Thymus (tissue), 11 donors: Measurements from ENCODE around the gene KCNK2. TPM values are rescaled to one million over a fixed set of nuclear protein-coding genes. Genes with fewer than 3 reads are reported as not detected.

Source experiments
- DNase-seq, 9 donors: peaks; one replicate each; pipeline ENCODE4 v3.0.0-alpha.2; 2013; ENCODE audit warnings: low spot score in 9 of 9, low read depth in 6 of 9, missing footprints in 1 of 9
- H3K27ac ChIP-seq, 2 donors: one replicate each; pipeline ENCODE4 v1.5.1; 2013; ENCODE audit warnings: control low read depth in 1 of 2, low read depth in 1 of 2, low read length in 1 of 2, mild to moderate bottlenecking in 1 of 2, moderate library complexity in 1 of 2
- H3K27me3 ChIP-seq, 2 donors: one replicate each; pipeline ENCODE4 v1.5.1; 2013; ENCODE audit warnings: low read length in 1 of 2; ENCODE audit not compliant: control insufficient read depth in 2 of 2, insufficient read depth in 1 of 2
- H3K36me3 ChIP-seq, 2 donors: one replicate each; pipeline ENCODE4 v1.5.1; 2013; ENCODE audit warnings: low read length in 1 of 2, mild to moderate bottlenecking in 1 of 2, moderate library complexity in 1 of 2; ENCODE audit not compliant: control insufficient read depth in 2 of 2, insufficient read depth in 2 of 2
- H3K4me1 ChIP-seq, 2 donors: one replicate each; pipeline ENCODE4 v1.5.1; 2013; ENCODE audit warnings: low read length in 2 of 2; ENCODE audit not compliant: control insufficient read depth in 2 of 2, insufficient read depth in 2 of 2
- H3K4me3 ChIP-seq, 2 donors: one replicate each; pipeline ENCODE4 v1.5.1; 2013; ENCODE audit warnings: low read length in 2 of 2, control low read depth in 1 of 2, mild to moderate bottlenecking in 1 of 2
- H3K9me3 ChIP-seq, 2 donors: one replicate each; pipeline ENCODE4 v1.5.1; 2013; ENCODE audit warnings: low read length in 1 of 2, mild to moderate bottlenecking in 1 of 2; ENCODE audit not compliant: control insufficient read depth in 2 of 2, insufficient read depth in 1 of 2
- WGBS: extraction: QIAGEN DNeasy Blood & Tissue Kit; methylation state at CpG from one replicate; pipeline ENCODE4 v1.1.7; 2013; 5-methylcytosine and 5-hydroxymethylcytosine counted together
- polyA plus RNA-seq: library from polyadenylated mRNA; stranded (reverse); fragments of 200-250 nt; gene quantifications from one replicate; pipeline ENCODE4 v1.2.3, GENCODE V29; 2013
- total RNA-seq: library from RNA; stranded (reverse); fragments of 120-200 nt; gene quantifications from one replicate; pipeline ENCODE4 v1.2.4, GENCODE V29; 2013
- donor health status: healthy.

KCNK2 gene
- total and polyA plus RNA-seq, 2 donors: 0.30 to 0.57 TPM

DNA sequence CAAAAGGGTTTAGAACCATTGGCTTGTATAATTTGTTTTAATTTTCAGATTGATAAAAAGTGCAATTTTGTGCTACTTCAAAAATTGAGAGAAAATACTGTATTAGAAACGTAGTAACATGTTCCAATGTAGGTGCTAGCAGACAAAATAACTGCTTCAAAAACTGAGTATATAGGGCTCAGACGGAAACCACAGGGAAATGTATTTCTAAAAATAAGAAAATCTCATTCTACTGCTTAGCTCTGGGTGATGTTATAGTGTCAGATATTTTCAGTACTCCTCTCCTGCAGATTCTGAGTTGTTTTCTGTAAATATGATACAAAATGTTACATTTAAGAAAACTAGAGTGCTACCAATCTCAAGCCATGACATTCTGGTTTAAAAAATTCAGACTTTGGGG is 55.4 kb downstream of the KCNK2 start:
- Histone ChIP-seq H3K4me3 (no peak overlapping the region), H3K27me3 (no peaks in the 10 kb centered on the region), H3K4me1 (no peaks in the 10 kb centered on the region), H3K27ac (no peak overlapping the region), H3K36me3 (no peaks in the 10 kb centered on the region), H3K9me3 (no peaks in the 10 kb centered on the region)
- no peak for DNase-seq
- 90% methylated on average over 2 of the region's 2 CpGs for WGBS

DNA sequence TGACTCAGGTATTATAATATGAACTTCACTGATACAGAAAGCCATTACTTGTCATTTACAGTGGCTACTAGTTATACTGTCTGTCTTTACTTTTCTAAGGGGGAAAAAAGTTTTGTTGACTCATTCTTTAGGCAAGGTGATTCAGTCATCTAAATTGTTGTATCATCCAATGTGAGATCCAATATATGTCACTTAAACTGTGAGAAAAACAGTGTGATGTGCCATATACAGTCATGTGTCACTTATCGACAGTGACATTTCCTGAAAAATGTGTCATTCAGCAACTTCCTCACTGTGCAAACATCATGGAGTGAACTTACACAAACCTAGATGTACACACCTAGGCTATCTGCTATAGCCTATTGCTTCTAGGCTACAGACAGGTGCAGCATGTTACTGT is 57.6 kb downstream of the KCNK2 start:
- no peak for DNase-seq
- H3K4me3 ChIP-seq: no peak overlapping the region
- H3K9me3 ChIP-seq: no peaks in the 10 kb centered on the region
- no peaks in the 10 kb centered on the region for H3K36me3 ChIP-seq
- no peaks in the 10 kb centered on the region for H3K4me1 ChIP-seq
- H3K27ac ChIP-seq: no peak overlapping the region
- H3K27me3 ChIP-seq: no peaks in the 10 kb centered on the region
- 93% methylated on average over 1 of the region's 1 CpG for WGBS

DNA sequence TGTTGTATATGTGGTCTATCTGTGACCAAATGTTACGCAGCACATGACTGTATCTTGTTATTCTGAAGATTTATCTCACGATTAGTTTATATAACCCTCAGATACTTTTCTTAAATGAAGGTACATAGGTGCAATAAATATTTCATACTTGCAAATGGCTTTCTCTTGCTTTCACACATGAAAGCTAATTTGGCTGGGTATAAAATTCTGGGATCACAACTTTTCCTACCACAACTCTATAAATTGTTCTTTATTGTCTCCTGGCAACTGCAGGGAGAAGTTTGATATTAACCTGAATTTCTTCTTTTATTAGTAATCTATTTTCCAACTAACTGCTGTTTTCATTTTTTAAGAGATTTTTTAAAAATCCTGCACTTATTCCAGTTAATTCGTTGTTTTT is 58.9 kb downstream of the KCNK2 start:
- Histone ChIP-seq H3K9me3 (no peaks in the 10 kb centered on the region), H3K4me3 (no peak overlapping the region), H3K4me1 (no peaks in the 10 kb centered on the region), H3K36me3 (no peaks in the 10 kb centered on the region), H3K27ac (no peak overlapping the region), H3K27me3 (no peaks in the 10 kb centered on the region)
- WGBS: 90% methylated on average over 3 of the region's 3 CpGs
- DNase-seq: no peak

DNA sequence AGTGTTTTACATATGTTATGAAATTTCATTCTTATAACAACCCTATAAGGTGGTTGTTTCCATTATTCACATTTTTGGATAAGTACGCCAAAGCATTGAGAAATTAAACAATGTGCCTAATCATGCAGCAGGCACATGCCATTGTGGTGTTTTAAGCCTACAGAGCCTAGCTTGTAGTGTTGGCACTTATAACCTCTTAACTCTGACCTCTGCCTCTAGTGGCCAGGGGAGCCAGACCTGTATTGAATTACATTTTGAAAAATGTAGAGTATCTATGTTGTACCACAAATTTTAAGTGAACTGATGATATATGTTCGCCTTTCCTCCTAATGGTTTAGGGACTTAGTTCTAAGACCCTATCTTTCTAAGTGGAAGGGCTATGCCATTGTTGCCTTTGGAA is 61.0 kb downstream of the KCNK2 start:
- no peaks in the 10 kb centered on the region for H3K9me3 ChIP-seq
- no peaks in the 10 kb centered on the region for H3K4me1 ChIP-seq
- DNase-seq: no peak
- H3K4me3 ChIP-seq: no peak overlapping the region
- WGBS: 97% methylated on average over 2 of the region's 2 CpGs
- H3K36me3 ChIP-seq: no peaks in the 10 kb centered on the region
- H3K27ac ChIP-seq: no peak overlapping the region
- H3K27me3 ChIP-seq: no peaks in the 10 kb centered on the region

DNA sequence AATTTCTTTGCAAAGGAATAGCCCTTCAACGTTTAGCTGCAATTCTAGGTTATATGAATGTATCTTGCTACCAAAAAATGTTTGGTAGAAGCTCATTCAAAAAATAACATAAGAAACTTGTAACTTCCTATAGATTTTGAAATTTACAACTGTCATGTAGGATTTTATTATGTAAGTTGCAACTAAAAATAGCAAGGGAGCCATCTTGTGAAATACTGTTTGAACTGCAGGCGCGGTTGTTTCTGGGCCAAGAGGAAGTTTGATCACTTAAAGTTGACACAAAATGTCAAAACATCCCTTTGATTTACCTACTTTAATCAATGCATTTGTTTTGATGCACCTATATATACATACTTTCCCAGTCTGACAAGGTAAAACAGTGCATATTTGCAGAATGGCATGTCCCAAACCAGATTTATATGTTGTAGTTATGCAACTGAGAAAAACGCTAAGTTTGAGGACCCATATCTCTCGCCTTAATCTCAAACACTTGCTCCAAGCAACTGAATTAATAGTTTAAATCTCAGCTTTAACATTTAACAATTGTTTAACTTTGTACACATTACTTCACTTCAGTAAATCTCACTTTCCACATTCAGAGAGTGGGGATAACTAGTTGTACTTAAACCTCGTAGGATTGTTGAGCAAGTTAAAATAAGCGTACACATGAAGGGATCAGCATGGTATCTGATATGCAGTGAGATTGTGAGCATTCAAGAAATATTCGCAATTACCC is 63.9 kb downstream of the KCNK2 start:
- no peak overlapping the region for H3K27ac ChIP-seq
- no peaks in the 10 kb centered on the region for H3K27me3 ChIP-seq
- no peaks in the 10 kb centered on the region for H3K36me3 ChIP-seq
- no peak overlapping the region for H3K4me3 ChIP-seq
- WGBS: 64% methylated on average over 8 of the region's 8 CpGs
- DNase-seq: no peak
- H3K9me3 ChIP-seq: no peaks in the 10 kb centered on the region
- no peaks in the 10 kb centered on the region for H3K4me1 ChIP-seq

DNA sequence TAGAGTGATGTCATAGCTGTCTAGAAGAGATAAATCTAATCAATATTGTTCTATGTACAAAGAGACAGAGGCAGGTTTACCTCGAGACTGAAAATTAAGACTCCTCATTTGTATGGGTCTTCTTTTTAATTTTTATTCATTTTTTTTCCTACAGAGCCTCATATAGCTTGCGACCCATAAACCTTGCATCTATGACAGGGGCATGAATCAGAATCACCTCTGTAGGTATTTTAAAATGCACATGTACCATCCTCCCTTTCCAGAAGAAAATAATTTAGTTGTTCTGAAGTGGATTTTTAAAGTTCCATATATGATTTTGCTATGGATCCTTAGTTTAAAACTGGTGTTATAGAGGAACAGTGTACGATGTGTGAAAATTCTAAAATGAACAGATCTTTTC is 64.5 kb downstream of the KCNK2 start:
- H3K27me3 ChIP-seq: no peaks in the 10 kb centered on the region
- no peaks in the 10 kb centered on the region for H3K36me3 ChIP-seq
- no peak overlapping the region for H3K4me3 ChIP-seq
- H3K4me1 ChIP-seq: no peaks in the 10 kb centered on the region
- H3K9me3 ChIP-seq: no peaks in the 10 kb centered on the region
- H3K27ac ChIP-seq: no peak overlapping the region
- DNase-seq: no peak
- WGBS: 94% methylated on average over 3 of the region's 3 CpGs

DNA sequence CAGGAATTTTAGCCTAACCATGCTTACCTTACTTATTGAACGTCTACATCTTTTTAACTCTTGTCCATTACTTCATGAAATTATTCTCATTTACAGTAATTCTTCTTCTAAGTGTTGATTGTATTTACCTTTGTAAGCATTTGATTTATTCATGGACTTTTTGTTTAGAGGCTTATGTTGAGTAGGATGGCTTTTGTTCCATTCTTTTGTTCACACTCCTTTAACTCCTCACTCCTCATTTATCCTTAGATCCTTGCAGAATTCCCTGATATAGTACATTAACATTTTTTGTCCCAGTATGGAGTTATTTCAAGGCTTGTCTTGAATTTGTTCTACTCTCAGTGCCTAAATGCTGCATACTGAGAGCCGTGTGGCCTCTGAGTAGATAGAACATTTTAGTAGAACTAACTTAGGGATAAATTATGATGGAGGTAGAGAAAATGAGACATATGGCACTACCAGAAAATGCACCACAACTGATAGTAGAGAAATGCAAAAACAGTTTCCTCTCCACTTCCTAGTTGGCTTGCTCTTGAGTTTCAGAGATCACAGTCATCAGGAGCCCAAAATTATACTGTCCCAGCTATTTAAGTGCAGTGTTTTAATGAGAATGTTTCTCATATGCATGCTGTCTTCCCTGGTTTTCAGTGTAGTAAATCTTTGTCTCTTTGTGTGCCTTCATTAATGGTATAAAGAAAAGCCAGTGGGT is 69.5 kb downstream of the KCNK2 start:
- WGBS: 95% methylated on average over 2 of the region's 2 CpGs
- no peak overlapping the region for H3K27ac ChIP-seq
- no peaks in the 10 kb centered on the region for H3K27me3 ChIP-seq
- H3K4me1 ChIP-seq: no peaks in the 10 kb centered on the region
- DNase-seq: no peak
- H3K9me3 ChIP-seq: no peaks in the 10 kb centered on the region
- H3K36me3 ChIP-seq: no peaks in the 10 kb centered on the region
- H3K4me3 ChIP-seq: no peak overlapping the region

DNA sequence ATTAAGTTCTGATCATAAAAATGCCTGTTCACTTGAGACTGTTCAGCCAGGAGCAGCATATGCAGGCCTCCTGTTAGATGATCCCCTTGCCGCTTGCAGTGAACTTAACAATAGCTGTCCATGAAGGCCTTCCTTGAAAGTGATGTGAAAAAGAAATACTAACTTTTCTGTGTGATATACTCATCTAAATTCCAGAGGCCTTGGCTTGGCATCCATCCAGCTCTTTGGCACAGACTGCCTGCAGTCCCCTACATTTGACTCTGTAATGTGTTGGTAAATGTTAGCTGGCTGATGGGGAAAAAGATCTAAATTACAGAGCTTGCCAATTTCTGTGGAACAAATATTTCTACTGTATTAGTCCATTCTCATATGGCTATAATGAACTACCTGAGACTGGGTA is 73.7 kb downstream of the KCNK2 start:
- DNase-seq: no peak
- no peak overlapping the region for H3K27ac ChIP-seq
- H3K4me3 ChIP-seq: no peak overlapping the region
- 96% methylated on average over 1 of the region's 1 CpG for WGBS
- no peaks in the 10 kb centered on the region for H3K9me3 ChIP-seq
- no peaks in the 10 kb centered on the region for H3K4me1 ChIP-seq
- H3K36me3 ChIP-seq: no peaks in the 10 kb centered on the region
- no peaks in the 10 kb centered on the region for H3K27me3 ChIP-seq

DNA sequence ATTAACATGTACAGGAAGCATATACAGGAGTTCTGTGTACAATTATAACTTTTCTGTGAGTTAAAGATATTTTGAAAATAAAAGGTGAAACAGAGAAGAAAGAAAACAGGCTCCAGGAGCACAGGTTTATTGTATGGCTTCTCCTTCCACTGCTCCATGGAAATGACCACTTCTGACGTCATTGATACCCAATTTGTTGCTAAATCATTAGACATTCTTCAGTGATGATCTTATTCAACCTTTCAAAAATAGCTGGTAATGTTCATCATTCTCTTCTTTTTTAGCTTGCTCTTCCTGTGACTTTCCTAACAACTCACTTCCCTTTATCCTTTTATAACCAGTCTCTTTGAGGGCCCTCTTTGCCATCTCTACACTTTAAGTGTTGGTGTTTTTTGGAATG is 77.8 kb downstream of the KCNK2 start:
- no peak overlapping the region for H3K27ac ChIP-seq
- 78% methylated on average over 1 of the region's 1 CpG for WGBS
- no peaks in the 10 kb centered on the region for H3K36me3 ChIP-seq
- DNase-seq: no peak
- no peaks in the 10 kb centered on the region for H3K9me3 ChIP-seq
- H3K4me1 ChIP-seq: no peaks in the 10 kb centered on the region
- H3K4me3 ChIP-seq: no peak overlapping the region
- H3K27me3 ChIP-seq: no peaks in the 10 kb centered on the region
